Transverse colon (tissue), 4 donors: ENCODE measurements around the gene CBLC. TPM values are rescaled to one million over a fixed set of nuclear protein-coding genes. Genes with fewer than 3 reads are reported as not detected.
"Not testable (repeated sequence)": the region's sequence is repeated elsewhere in the genome, so short reads cannot be mapped to it uniquely, and the experiment has no call there.

Experiments used
- DNase-seq: peaks from one replicate; pipeline ENCODE4 v3.0.0-alpha.2; 2019
- H3K27ac ChIP-seq, 4 donors: fragments of 200-600 bp; sonication (generic); 2 replicates each; pipeline ENCODE4 v1.5.1; 2016 to 2018; ENCODE audit warnings: inconsistent platforms in 4 of 4
- H3K27me3 ChIP-seq: fragments of 200-600 bp; sonication (generic); 2 replicates; pipeline ENCODE4 v1.5.1; 2017; ENCODE audit warnings: inconsistent platforms
- H3K36me3 ChIP-seq, 4 donors: fragments of 200-600 bp; sonication (generic); 2 replicates each; pipeline ENCODE4 v1.5.1; 2017 to 2019; ENCODE audit warnings: inconsistent platforms in 4 of 4
- H3K4me1 ChIP-seq, 4 donors: fragments of 200-600 bp; sonication (generic); 2 replicates each; pipeline ENCODE4 v1.5.1; 2017 to 2020; ENCODE audit warnings: inconsistent platforms in 4 of 4
- H3K4me3 ChIP-seq, 4 donors: fragments of 200-600 bp; sonication (generic); 1 replicate in 1 of 4; 2 replicates in 3 of 4; pipeline versions ENCODE4 v1.5.1 to v1.6.1; 2017 to 2019; ENCODE audit warnings: inconsistent platforms in 4 of 4
- H3K9me3 ChIP-seq, 2 donors: fragments of 200-600 bp; sonication (generic); 2 replicates each; pipeline ENCODE4 v1.5.1; 2017 to 2019; ENCODE audit warnings: inconsistent platforms in 2 of 2
- CTCF ChIP-seq, 5 experiments: fragments of 200-600 bp in 3 of 5; fragments of 450-650 bp in 2 of 5; sonication (generic) in 3 of 5; IDR thresholded peaks; 1 replicate in 2 of 5; 2 replicates in 3 of 5; pipeline ENCODE4 v1.5.1; 2016 to 2017; ENCODE audit warnings: antibody characterized with exemption in 5 of 5, inconsistent platforms in 3 of 5, mild to moderate bottlenecking in 2 of 5, moderate library complexity in 1 of 5
- EP300 ChIP-seq: sonication (generic); formaldehyde crosslinking; IDR thresholded peaks from one replicate; pipeline ENCODE4 v1.6.1; 2017; ENCODE audit warnings: antibody characterized with exemption, low read depth
- POLR2A ChIP-seq: fragments of 450-650 bp; IDR thresholded peaks from one replicate; pipeline ENCODE4 v1.6.1; 2016; ENCODE audit warnings: antibody characterized with exemption, mild to moderate bottlenecking, moderate library complexity
- POLR2AphosphoS5 ChIP-seq, 3 donors: sonication (generic); formaldehyde crosslinking; IDR thresholded peaks; one replicate each; pipeline ENCODE4 v1.6.1; 2016; ENCODE audit warnings: antibody characterized with exemption in 3 of 3
- WGBS, 2 donors: methylation state at CpG; one replicate each; pipeline ENCODE4 v1.1.5; 2018; ENCODE audit warnings: low coverage in 1 of 2; 5-methylcytosine and 5-hydroxymethylcytosine counted together
- in situ Hi-C, 4 donors: fragments of 200-750 bp; cut with MboI; loops; one replicate each; pipeline versions ENCODE4 v1.15.0 to v1.15.1; 2017; ENCODE audit warnings: low sequenced_read_pairs in 3 of 4, low pct_ligation_motif_present in 1 of 4, low pct_unique_long_range_greater_than_20kb in 1 of 4
- intact Hi-C: fragments of 100-400 bp; cut with DNase I; formaldehyde crosslinking; loops from one replicate; pipeline ENCODE4 v1.15.1; 2023; ENCODE audit warnings: low total_unique reads
- total RNA-seq, 4 donors: library from RNA; depleted of rRNA; stranded (reverse); fragments of >200 nt; gene quantifications; one replicate each; pipeline ENCODE4 v1.1.0, GENCODE V29; 2016

Gene CBLC
- total RNA-seq, 4 donors from 2014 or later = 96.1 to 210 (median 145) TPM

GRCh38 chr19:44770550-44771257 lies 7.0 kb upstream of the CBLC start:
- 13 to 70% methylated on average over 4 to 15 of the region's 15 CpGs for WGBS, 2 donors
- TF ChIP-seq POLR2A (no peak), EP300 (no peak), POLR2AphosphoS5 (IDR thresholded peaks at IDR 0.05) (peak; percentile 26 to 70 (median 33)), CTCF (IDR thresholded peaks at IDR 0.05) (peak; percentile 82 to 97 (median 87))
- intact Hi-C loops (loop anchor here (1.0 kb wide), 2 partner anchors 47 to 81 kb away; no protein-coding TSS in a partner anchor), in situ Hi-C loops (no loop called here)
- no peaks in the 10 kb centered on the region for H3K9me3 ChIP-seq
- H3K36me3 ChIP-seq = no peaks in the 10 kb centered on the region
- DNase-seq = peak; percentile 98
- no peak overlapping the region for H3K4me3 ChIP-seq
- peak overlapping the region; percentile 24 to 60 (median 43) for H3K27ac ChIP-seq
- peaks cover 0 to 42% (median 11%) of the 10 kb centered on the region in 4 donors for H3K4me1 ChIP-seq
- no peaks in the 10 kb centered on the region for H3K27me3 ChIP-seq

DNA sequence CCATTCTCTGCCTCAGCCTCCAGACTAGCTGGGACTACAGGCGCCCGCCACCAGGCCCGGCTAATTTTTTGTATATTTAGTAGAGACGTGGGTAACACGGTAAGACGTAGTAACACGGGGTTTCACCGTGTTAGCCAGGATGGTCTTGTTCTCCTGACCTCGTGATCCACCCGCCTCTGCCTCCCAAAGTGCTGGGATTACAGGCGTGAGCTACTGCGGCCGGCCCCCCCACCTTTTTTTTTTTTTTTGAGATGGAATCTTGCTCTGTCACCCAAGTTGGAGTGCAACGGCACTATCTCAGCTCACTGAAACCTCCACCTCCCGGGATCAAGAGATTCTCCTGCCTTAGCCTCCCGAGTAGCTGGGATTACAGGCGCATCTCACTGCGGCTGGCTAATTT lies 5.5 kb upstream of the CBLC start:
- H3K9me3 ChIP-seq, H3K27ac ChIP-seq, intact Hi-C loops, H3K27me3 ChIP-seq, H3K4me3 ChIP-seq, in situ Hi-C loops, H3K36me3 ChIP-seq, DNase-seq: not testable (repeated sequence)
- peaks cover 0 to 47% (median 20%) of the 10 kb centered on the region in 4 donors for H3K4me1 ChIP-seq
- 60 to 87% methylated on average over 2 to 18 of the region's 18 CpGs for WGBS, 2 donors

GRCh38 chr19:44772959-44773358 lies 4.7 kb upstream of the CBLC start:
- H3K27ac ChIP-seq = no peak overlapping the region
- intact Hi-C loops (no loop called here), in situ Hi-C loops (no loop called here)
- H3K4me3 ChIP-seq = no peak overlapping the region
- 25 to 35% methylated on average over 2 to 3 of the region's 3 CpGs for WGBS, 2 donors
- no peaks in the 10 kb centered on the region for H3K36me3 ChIP-seq
- H3K4me1 ChIP-seq = peaks cover 0 to 53% (median 23%) of the 10 kb centered on the region in 4 donors
- H3K27me3 ChIP-seq = peaks cover 6% of the 10 kb centered on the region
- no peaks in the 10 kb centered on the region for H3K9me3 ChIP-seq
- no peak for DNase-seq
- TF ChIP-seq EP300 (no peak), POLR2AphosphoS5 (IDR thresholded peaks at IDR 0.05) (no peak), CTCF (IDR thresholded peaks at IDR 0.05) (no peak), POLR2A (no peak)

- Histone ChIP-seq H3K4me3 (no peak overlapping the region), H3K27ac (peak overlapping the region; percentile 83 to 95 (median 90)), H3K9me3 (no peaks in the 10 kb centered on the region), H3K36me3 (no peaks in the 10 kb centered on the region), H3K4me1 (peaks cover 0 to 68% (median 28%) of the 10 kb centered on the region in 4 donors), H3K27me3 (peaks cover 8% of the 10 kb centered on the region)
- in situ Hi-C loops (loop anchor here in 1 of 4 donors (25.0 kb wide), 1 partner anchor 188 kb away; no protein-coding TSS in a partner anchor), intact Hi-C loops (no loop called here)
- DNase-seq = no peak
- TF ChIP-seq POLR2AphosphoS5 (IDR thresholded peaks at IDR 0.05) (no peak), CTCF (IDR thresholded peaks at IDR 0.05) (no peak), EP300 (no peak), POLR2A (no peak)
- WGBS, 2 donors = 63 to 67% methylated on average over 5 to 6 of the region's 6 CpGs
Measured at GRCh38 chr19:44775676-44776240, 1.9 kb upstream of the CBLC start.
